HG02870 (cell line): Measurements from ENCODE around the gene CERK.
A peak's percentile ranks its signal among the peaks of the same experiment; 100 is the strongest.

Source experiments
- ATAC-seq: cut with Tn5 transposase; IDR thresholded peaks from one replicate; pipeline ENCODE4 v1.9.1; 2021; ENCODE audit warnings: mild to moderate bottlenecking, moderate library complexity; ENCODE audit not compliant: unreplicated experiment

The CERK gene

GRCh38 chr22:46749682-46750529, 11.9 kb upstream of the CERK start:
- no peak for ATAC-seq

- no peak for ATAC-seq
These were observed 11.0 kb upstream of the CERK start for GRCh38 chr22:46748908-46749675.

GRCh38 chr22:46748206-46748907, 10.3 kb upstream of the CERK start:
- no peak for ATAC-seq

- ATAC-seq, result no peak
These were observed 9.6 kb upstream of the CERK start for GRCh38 chr22:46747646-46748045.

GRCh38 chr22:46746620-46747019, 8.6 kb upstream of the CERK start:
- no peak for ATAC-seq

GRCh38 chr22:46746192-46746591, 8.1 kb upstream of the CERK start:
- no peak for ATAC-seq

- no peak for ATAC-seq
These were observed 6.5 kb upstream of the CERK start for GRCh38 chr22:46744581-46744980.

- ATAC-seq, result no peak
These were observed 4.6 kb upstream of the CERK start for GRCh38 chr22:46742576-46743221.

- ATAC-seq, result no peak
These were observed 4.0 kb upstream of the CERK start for GRCh38 chr22:46741974-46742519.

GRCh38 chr22:46740910-46741780, 3.1 kb upstream of the CERK start:
- ATAC-seq, result no peak

- ATAC-seq, result no peak
These were observed 1.2 kb upstream of the CERK start for GRCh38 chr22:46739094-46739870.

GRCh38 chr22:46738647-46739093, 618 bp upstream of the CERK start:
- ATAC-seq, result peak; percentile 17

GRCh38 chr22:46737105-46737975, 712 bp downstream of the CERK start:
- ATAC-seq, result peak; percentile 25

GRCh38 chr22:46736705-46737104, 1.3 kb downstream of the CERK start:
- ATAC-seq, result no peak

GRCh38 chr22:46735747-46736608, 2.1 kb downstream of the CERK start:
- ATAC-seq, result no peak

GRCh38 chr22:46734830-46735453, 3.1 kb downstream of the CERK start:
- no peak for ATAC-seq
